AG09309 (cell line): ENCODE measurements around the gene TRIOBP.

Experiments
- DNase-seq: peaks from one replicate; pipeline ENCODE4 v3.0.0-alpha.2; 2010; ENCODE audit warnings: low read depth
- H3K4me3 ChIP-seq: 2 replicates; pipeline ENCODE4 v1.5.1; 2011; ENCODE audit warnings: mild to moderate bottlenecking, low read depth, low read length, moderate library complexity; ENCODE audit not compliant: control insufficient read depth
- CTCF ChIP-seq: IDR thresholded peaks from 2 replicates; pipeline ENCODE4 v1.5.1; 2011; ENCODE audit warnings: mild to moderate bottlenecking, low read depth, low read length, inconsistent platforms; ENCODE audit not compliant: insufficient read depth, control insufficient read depth; ENCODE audit errors: missing control alignments

Gene TRIOBP

GRCh38 chr22:37765953-37766576, 69.2 kb downstream of the TRIOBP start:
- DNase-seq = no peak
- no peak for TF ChIP-seq CTCF

GRCh38 chr22:37768273-37768672, 71.4 kb downstream of the TRIOBP start:
- DNase-seq = no peak
- TF ChIP-seq CTCF = peak; percentile 34
- H3K4me3 ChIP-seq = no peak overlapping the region

More at GRCh38 chr22:37765953-37766576, 69.2 kb downstream of the TRIOBP start:
- no peak overlapping the region for H3K4me3 ChIP-seq

GRCh38 chr22:37769056-37769455, 72.2 kb downstream of the TRIOBP start:
- no peak for TF ChIP-seq CTCF
- DNase-seq = no peak
- H3K4me3 ChIP-seq = no peak overlapping the region

GRCh38 chr22:37771081-37771480, 74.2 kb downstream of the TRIOBP start:
- DNase-seq = no peak
- TF ChIP-seq CTCF = no peak
- no peak overlapping the region for H3K4me3 ChIP-seq

- H3K4me3 ChIP-seq = no peak overlapping the region
- TF ChIP-seq CTCF = no peak
- no peak for DNase-seq
Observed at GRCh38 chr22:37771702-37772427, 75.0 kb downstream of the TRIOBP start.

GRCh38 chr22:37774728-37775127, 77.9 kb downstream of the TRIOBP start:
- no peak for TF ChIP-seq CTCF
- no peak overlapping the region for H3K4me3 ChIP-seq
- no peak for DNase-seq
